ENCODE results near the gene CDT1.

CDT1 gene

DNA sequence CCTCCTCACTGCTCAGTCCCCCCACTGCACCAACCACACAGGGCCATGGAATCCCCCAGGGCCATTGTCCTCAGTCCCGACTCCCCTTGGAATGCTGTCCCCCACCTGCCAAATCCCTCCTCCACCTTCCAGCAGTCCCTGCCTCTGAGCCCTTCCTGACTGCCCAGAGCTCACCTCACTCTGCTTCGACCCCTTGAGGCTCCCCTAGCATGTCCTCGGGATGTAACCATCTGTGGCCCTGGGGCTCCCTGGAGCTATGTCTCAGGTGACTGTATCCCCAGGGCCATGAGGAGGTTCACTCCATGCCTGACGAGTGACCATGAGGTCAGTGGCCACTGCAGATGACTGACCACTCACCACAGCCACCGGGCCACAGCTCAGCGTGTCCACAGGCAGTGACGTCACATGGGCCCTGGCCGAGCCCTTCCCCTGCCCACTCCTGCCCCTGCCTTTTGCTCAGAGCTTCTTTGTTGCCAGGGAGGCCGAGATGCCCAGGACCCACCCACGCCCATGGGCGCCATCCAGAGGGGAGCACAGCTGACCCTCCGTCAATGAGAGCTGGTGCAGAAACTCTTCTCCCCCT is 10.8 kb upstream of the CDT1 start:
- H3K9ac ChIP-seq (ENCODE audit: insufficient read length, low read depth): peak overlapping the region; percentile 29
- no peak overlapping the region for H3K4me3 ChIP-seq (ENCODE audit: insufficient read length, low read depth)
- no peaks in the 10 kb centered on the region for H3K9me3 ChIP-seq (ENCODE audit: insufficient read depth, low read length)
- TF ChIP-seq SUZ12 (IDR thresholded peaks at IDR 0.05; ENCODE audit: extremely low read depth, insufficient read depth, insufficient read length): no peak
- no peak for TF ChIP-seq ZNF274 (IDR thresholded peaks at IDR 0.05; ENCODE audit: low read depth, low read length)
- no peak for TF ChIP-seq YY1 (IDR thresholded peaks at IDR 0.05; ENCODE audit: insufficient read depth, insufficient read length)
- peaks cover 26% of the 10 kb centered on the region for H3K4me1 ChIP-seq (ENCODE audit: insufficient read depth, insufficient read length)
- H3K36me3 ChIP-seq (ENCODE audit: insufficient read depth, insufficient read length, low read length): no peaks in the 10 kb centered on the region
- DNase-seq (ENCODE audit: low read depth, low spot score): no peak
- H3K27me3 ChIP-seq (ENCODE audit: insufficient read depth, insufficient read length): no peaks in the 10 kb centered on the region

- Histone ChIP-seq H3K9me3 (ENCODE audit: insufficient read depth, low read length) (no peaks in the 10 kb centered on the region), H3K4me1 (ENCODE audit: insufficient read depth, insufficient read length) (peaks cover 26% of the 10 kb centered on the region), H3K27me3 (ENCODE audit: insufficient read depth, insufficient read length) (no peaks in the 10 kb centered on the region), H3K4me3 (ENCODE audit: insufficient read length, low read depth) (no peak overlapping the region), H3K9ac (ENCODE audit: insufficient read length, low read depth) (peak overlapping the region; percentile 17), H3K36me3 (ENCODE audit: insufficient read depth, insufficient read length, low read length) (no peaks in the 10 kb centered on the region)
- TF ChIP-seq ZNF274 (IDR thresholded peaks at IDR 0.05; ENCODE audit: low read depth, low read length) (no peak), YY1 (IDR thresholded peaks at IDR 0.05; ENCODE audit: insufficient read depth, insufficient read length) (no peak)
- DNase-seq (ENCODE audit: low read depth, low spot score): no peak
Observed at GRCh38 chr16:88793251-88793954, 10.2 kb upstream of the CDT1 start.

- Histone ChIP-seq H3K4me3 (ENCODE audit: insufficient read length, low read depth) (no peak overlapping the region), H3K36me3 (ENCODE audit: insufficient read depth, insufficient read length, low read length) (no peaks in the 10 kb centered on the region), H3K27me3 (ENCODE audit: insufficient read depth, insufficient read length) (no peaks in the 10 kb centered on the region), H3K9ac (ENCODE audit: insufficient read length, low read depth) (no peak overlapping the region), H3K9me3 (ENCODE audit: insufficient read depth, low read length) (no peaks in the 10 kb centered on the region), H3K4me1 (ENCODE audit: insufficient read depth, insufficient read length) (peaks cover 23% of the 10 kb centered on the region)
- TF ChIP-seq SUZ12 (IDR thresholded peaks at IDR 0.05; ENCODE audit: extremely low read depth, insufficient read depth, insufficient read length) (no peak), ZNF274 (IDR thresholded peaks at IDR 0.05; ENCODE audit: low read depth, low read length) (no peak), YY1 (IDR thresholded peaks at IDR 0.05; ENCODE audit: insufficient read depth, insufficient read length) (no peak)
- no peak for DNase-seq (ENCODE audit: low read depth, low spot score)
Observed at GRCh38 chr16:88796278-88796677, 7.3 kb upstream of the CDT1 start.

DNA sequence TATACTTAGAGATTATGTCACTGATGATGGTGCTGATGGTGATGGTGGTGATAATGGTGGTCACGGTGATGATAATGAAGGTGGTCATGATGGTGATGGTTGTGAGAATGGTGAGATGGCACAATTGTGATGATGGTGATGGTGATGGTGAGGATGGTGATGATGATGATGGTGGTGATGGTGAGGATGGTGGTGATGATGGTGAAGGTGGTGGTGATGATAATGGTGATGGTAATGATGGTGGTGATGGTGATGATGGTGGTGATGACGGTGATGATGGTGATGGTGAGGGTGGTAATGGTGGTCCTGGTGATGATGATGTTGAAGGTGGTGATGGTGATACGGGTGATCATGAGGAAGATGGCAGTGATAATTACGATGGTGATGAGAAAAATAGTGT is 5.5 kb upstream of the CDT1 start:
- Histone ChIP-seq H3K9ac (ENCODE audit: insufficient read length, low read depth) (no peak overlapping the region), H3K9me3 (ENCODE audit: insufficient read depth, low read length) (no peaks in the 10 kb centered on the region), H3K4me1 (ENCODE audit: insufficient read depth, insufficient read length) (peaks cover 7% of the 10 kb centered on the region), H3K4me3 (ENCODE audit: insufficient read length, low read depth) (no peak overlapping the region), H3K36me3 (ENCODE audit: insufficient read depth, insufficient read length, low read length) (no peaks in the 10 kb centered on the region), H3K27me3 (ENCODE audit: insufficient read depth, insufficient read length) (no peaks in the 10 kb centered on the region)
- TF ChIP-seq SUZ12 (IDR thresholded peaks at IDR 0.05; ENCODE audit: extremely low read depth, insufficient read depth, insufficient read length) (no peak), ZNF274 (IDR thresholded peaks at IDR 0.05; ENCODE audit: low read depth, low read length) (no peak), YY1 (IDR thresholded peaks at IDR 0.05; ENCODE audit: insufficient read depth, insufficient read length) (no peak)
- DNase-seq (ENCODE audit: low read depth, low spot score): no peak

- no peaks in the 10 kb centered on the region for H3K36me3 ChIP-seq (ENCODE audit: insufficient read depth, insufficient read length, low read length)
- H3K4me1 ChIP-seq (ENCODE audit: insufficient read depth, insufficient read length): peaks cover under 1% of the 10 kb centered on the region
- no peaks in the 10 kb centered on the region for H3K27me3 ChIP-seq (ENCODE audit: insufficient read depth, insufficient read length)
- TF ChIP-seq SUZ12 (IDR thresholded peaks at IDR 0.05; ENCODE audit: extremely low read depth, insufficient read depth, insufficient read length) (no peak), ZNF274 (IDR thresholded peaks at IDR 0.05; ENCODE audit: low read depth, low read length) (no peak), YY1 (IDR thresholded peaks at IDR 0.05; ENCODE audit: insufficient read depth, insufficient read length) (no peak)
- DNase-seq (ENCODE audit: low read depth, low spot score): no peak
- no peaks in the 10 kb centered on the region for H3K9me3 ChIP-seq (ENCODE audit: insufficient read depth, low read length)
- H3K9ac ChIP-seq (ENCODE audit: insufficient read length, low read depth): no peak overlapping the region
- H3K4me3 ChIP-seq (ENCODE audit: insufficient read length, low read depth): no peak overlapping the region
Observed at GRCh38 chr16:88798772-88799455, 4.7 kb upstream of the CDT1 start.

DNA sequence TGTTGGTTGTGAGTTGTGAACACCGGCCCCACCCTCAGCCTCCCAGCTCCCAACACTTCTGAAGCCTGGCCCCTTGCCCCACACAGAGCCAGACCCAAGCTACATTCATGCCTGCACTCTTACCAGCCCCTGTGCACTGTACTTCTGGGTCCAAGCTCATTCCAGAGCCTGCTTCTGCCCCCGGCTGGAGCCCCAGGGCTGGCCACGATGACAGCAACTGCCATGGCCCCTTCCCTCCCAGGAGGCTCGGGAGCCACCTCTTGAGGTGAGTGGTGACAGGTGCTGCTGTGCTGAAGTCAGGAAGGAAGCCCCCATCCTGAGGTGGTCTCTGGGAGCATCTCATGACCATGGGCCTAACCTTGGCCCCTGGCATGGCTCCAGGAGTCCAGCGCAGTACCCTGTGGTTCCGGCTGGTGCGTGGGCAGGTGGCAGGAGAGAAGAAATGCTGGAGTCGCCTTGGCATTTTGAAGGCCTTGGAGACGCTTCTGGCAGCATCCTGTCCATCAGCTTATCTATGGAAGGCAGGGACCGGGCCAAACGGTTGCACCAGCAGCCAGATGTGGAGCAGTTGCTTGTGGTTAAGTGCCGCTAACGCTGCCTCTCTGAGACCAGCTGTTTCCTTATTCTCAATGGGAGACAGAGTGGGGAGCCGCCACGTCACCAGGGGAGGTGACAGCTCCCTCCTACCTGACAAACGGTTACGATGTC is 3.9 kb upstream of the CDT1 start:
- TF ChIP-seq YY1 (IDR thresholded peaks at IDR 0.05; ENCODE audit: insufficient read depth, insufficient read length) (no peak), ZNF274 (IDR thresholded peaks at IDR 0.05; ENCODE audit: low read depth, low read length) (no peak), SUZ12 (IDR thresholded peaks at IDR 0.05; ENCODE audit: extremely low read depth, insufficient read depth, insufficient read length) (no peak)
- DNase-seq (ENCODE audit: low read depth, low spot score): no peak
- Histone ChIP-seq H3K9me3 (ENCODE audit: insufficient read depth, low read length) (no peaks in the 10 kb centered on the region), H3K27me3 (ENCODE audit: insufficient read depth, insufficient read length) (no peaks in the 10 kb centered on the region), H3K9ac (ENCODE audit: insufficient read length, low read depth) (no peak overlapping the region), H3K4me1 (ENCODE audit: insufficient read depth, insufficient read length) (peaks cover 2% of the 10 kb centered on the region), H3K4me3 (ENCODE audit: insufficient read length, low read depth) (no peak overlapping the region), H3K36me3 (ENCODE audit: insufficient read depth, insufficient read length, low read length) (peaks cover 5% of the 10 kb centered on the region)

DNA sequence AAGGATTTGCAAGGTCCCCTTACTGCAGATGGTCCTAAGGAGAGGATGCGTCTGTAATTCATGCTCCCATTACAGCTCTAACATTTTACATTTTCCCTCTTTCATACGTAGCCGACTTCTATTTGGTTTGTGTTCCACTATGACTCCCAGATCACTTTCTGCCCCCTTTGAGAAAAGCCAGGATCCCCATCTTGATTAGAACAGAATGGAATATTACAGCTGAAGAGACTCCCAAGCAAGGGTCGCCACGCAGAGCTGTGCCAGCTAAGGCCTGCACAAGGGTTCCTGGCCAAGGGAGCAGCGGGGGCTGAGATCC is 3.4 kb upstream of the CDT1 start:
- Histone ChIP-seq H3K36me3 (ENCODE audit: insufficient read depth, insufficient read length, low read length) (peaks cover 11% of the 10 kb centered on the region), H3K4me1 (ENCODE audit: insufficient read depth, insufficient read length) (peaks cover 7% of the 10 kb centered on the region), H3K9me3 (ENCODE audit: insufficient read depth, low read length) (no peaks in the 10 kb centered on the region), H3K4me3 (ENCODE audit: insufficient read length, low read depth) (no peak overlapping the region), H3K9ac (ENCODE audit: insufficient read length, low read depth) (no peak overlapping the region), H3K27me3 (ENCODE audit: insufficient read depth, insufficient read length) (no peaks in the 10 kb centered on the region)
- no peak for DNase-seq (ENCODE audit: low read depth, low spot score)
- TF ChIP-seq ZNF274 (IDR thresholded peaks at IDR 0.05; ENCODE audit: low read depth, low read length) (no peak), YY1 (IDR thresholded peaks at IDR 0.05; ENCODE audit: insufficient read depth, insufficient read length) (no peak), SUZ12 (IDR thresholded peaks at IDR 0.05; ENCODE audit: extremely low read depth, insufficient read depth, insufficient read length) (no peak)

Measured in NT2/D1 (cell line).